ENCODE data around the gene MED12L. TPM values are rescaled to one million over a fixed set of nuclear protein-coding genes. Genes with fewer than 3 reads are reported as not detected.

MED12L gene
- total and polyA plus RNA-seq, 12 donors, result 0.03 to 4.5 (median 0.71) TPM

- Histone ChIP-seq H3K9me3 (no peaks in the 10 kb centered on the region), H3K27ac (peak overlapping the region in 5 of 10 donors; percentile 23 to 76 (median 63)), H3K27me3 (no peaks in the 10 kb centered on the region), H3K4me3 (no peak overlapping the region), H3K36me3 (no peaks in the 10 kb centered on the region), H3K4me1 (peaks cover 0 to 35% (median 9%) of the 10 kb centered on the region in 9 donors)
- intact Hi-C loops (cut with DNase I), result loop anchor here (1.0 to 5.0 kb wide), 10 partner anchors 51 to 116 kb away; no protein-coding TSS in a partner anchor
- WGBS, 2 donors, result 2 to 3% methylated on average over 1 of the region's 1 CpG
- no peak for DNase-seq
- peak in 6 of 8 donors; percentile 46 to 82 (median 58) for ATAC-seq
- peak; percentile 46 to 81 (median 70) for TF ChIP-seq CTCF (IDR thresholded peaks at IDR 0.05)
These were observed 197.5 kb downstream of the MED12L start for GRCh38 chr3:151282921-151283320.

- Histone ChIP-seq H3K4me1 (peaks cover 0 to 31% (median 9%) of the 10 kb centered on the region in 9 donors), H3K27me3 (no peaks in the 10 kb centered on the region), H3K4me3 (no peak overlapping the region), H3K36me3 (no peaks in the 10 kb centered on the region), H3K9me3 (no peaks in the 10 kb centered on the region), H3K27ac (peak overlapping the region in 7 of 10 donors; percentile 12 to 53 (median 23))
- DNase-seq, result no peak
- intact Hi-C loops (cut with DNase I), result loop anchor here (1.0 to 5.0 kb wide), 9 partner anchors 51 to 116 kb away; no protein-coding TSS in a partner anchor
- ATAC-seq, result no peak
- TF ChIP-seq CTCF (IDR thresholded peaks at IDR 0.05), result no peak
- 56 to 62% methylated on average over 4 of the region's 4 CpGs for WGBS, 2 donors
These were observed 197.9 kb downstream of the MED12L start for GRCh38 chr3:151283387-151283786.

- Histone ChIP-seq H3K4me1 (peaks cover 0 to 25% (median 9%) of the 10 kb centered on the region in 9 donors), H3K9me3 (no peaks in the 10 kb centered on the region), H3K27me3 (no peaks in the 10 kb centered on the region), H3K36me3 (no peaks in the 10 kb centered on the region), H3K27ac (peak overlapping the region in 8 of 10 donors; percentile 13 to 53 (median 24)), H3K4me3 (no peak overlapping the region)
- peak in 1 of 2 donors; percentile 50 for DNase-seq
- intact Hi-C loops (cut with DNase I), result loop anchor here (1.0 to 5.0 kb wide), 9 partner anchors 52 to 117 kb away; no protein-coding TSS in a partner anchor
- TF ChIP-seq CTCF (IDR thresholded peaks at IDR 0.05), result no peak
- 41 to 43% methylated on average over 5 of the region's 5 CpGs for WGBS, 2 donors
- peak in 5 of 8 donors; percentile 30 to 60 (median 45) for ATAC-seq
These were observed 198.5 kb downstream of the MED12L start for GRCh38 chr3:151283907-151284461.

- WGBS, 2 donors, result 59 to 61% methylated on average over 1 of the region's 1 CpG
- ATAC-seq, result no peak
These were observed 200.5 kb downstream of the MED12L start for GRCh38 chr3:151285940-151286339.

More at GRCh38 chr3:151285940-151286339, 200.5 kb downstream of the MED12L start:
- DNase-seq, result no peak
- H3K9me3 ChIP-seq, result no peaks in the 10 kb centered on the region
- peaks cover 0 to 15% (median 9%) of the 10 kb centered on the region in 9 donors for H3K4me1 ChIP-seq
- H3K36me3 ChIP-seq, result no peaks in the 10 kb centered on the region
- no peak overlapping the region for H3K27ac ChIP-seq
- intact Hi-C loops (cut with DNase I), result no loop called here
- no peak overlapping the region for H3K4me3 ChIP-seq
- no peaks in the 10 kb centered on the region for H3K27me3 ChIP-seq
- no peak for TF ChIP-seq CTCF (IDR thresholded peaks at IDR 0.05)

Data from heart right ventricle (tissue), 16 donors.